GM21723 (cell line): ENCODE measurements around the gene TRAP1.

Experiments
- ATAC-seq: cut with Tn5 transposase; IDR thresholded peaks from one replicate; pipeline ENCODE4 v1.9.1; 2021; ENCODE audit warnings: mild to moderate bottlenecking, moderate library complexity; ENCODE audit not compliant: unreplicated experiment

TRAP1 gene

DNA sequence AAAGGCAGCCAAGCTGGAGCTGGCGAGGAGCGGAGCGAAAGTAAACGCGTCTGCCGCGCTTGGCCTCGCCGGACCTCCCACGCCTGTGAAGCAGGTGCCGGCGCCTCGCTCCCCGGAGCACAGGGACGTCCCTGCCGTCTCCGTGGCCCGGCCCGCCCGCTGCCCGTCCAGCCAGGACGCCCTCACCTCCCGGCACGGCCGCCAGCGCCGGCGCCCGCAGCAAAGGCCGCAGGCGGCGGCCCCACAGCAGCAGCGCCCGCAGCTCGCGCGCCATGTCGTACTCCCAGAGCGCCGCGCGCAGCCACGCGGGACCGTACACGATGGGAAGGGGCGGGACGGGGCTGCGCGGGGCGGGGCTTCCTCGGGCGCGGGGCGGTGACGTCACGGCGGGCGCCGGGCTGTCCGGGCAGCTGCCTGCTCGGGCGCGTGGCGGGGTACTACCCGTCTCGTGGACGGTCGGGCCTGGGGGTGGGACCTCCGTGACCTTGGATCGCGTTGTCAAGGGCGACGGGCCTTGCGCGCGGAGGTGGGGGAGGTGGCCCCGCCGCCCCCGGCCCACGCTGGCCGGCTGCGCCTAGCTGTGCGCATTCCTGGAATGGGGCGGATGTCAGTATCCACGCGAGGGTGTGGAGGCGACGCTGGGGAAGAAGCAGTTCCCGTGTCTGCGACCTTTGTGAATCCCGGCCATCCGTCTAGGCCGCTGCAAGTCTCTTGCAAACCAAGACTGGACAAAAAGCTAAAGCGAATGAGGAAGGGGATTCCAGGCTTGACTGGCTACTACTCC, at the start of gene TRAP1:
TSS of gene TRAP1 (minus strand) at position 290 of the 784 bp plus-strand sequence. CDS start at position 274, 16 bp downstream.
- peak; percentile 85 for ATAC-seq

GRCh38 chr16:3766177-3766576, 48.9 kb upstream of the TRAP1 start:
- no peak for ATAC-seq

DNA sequence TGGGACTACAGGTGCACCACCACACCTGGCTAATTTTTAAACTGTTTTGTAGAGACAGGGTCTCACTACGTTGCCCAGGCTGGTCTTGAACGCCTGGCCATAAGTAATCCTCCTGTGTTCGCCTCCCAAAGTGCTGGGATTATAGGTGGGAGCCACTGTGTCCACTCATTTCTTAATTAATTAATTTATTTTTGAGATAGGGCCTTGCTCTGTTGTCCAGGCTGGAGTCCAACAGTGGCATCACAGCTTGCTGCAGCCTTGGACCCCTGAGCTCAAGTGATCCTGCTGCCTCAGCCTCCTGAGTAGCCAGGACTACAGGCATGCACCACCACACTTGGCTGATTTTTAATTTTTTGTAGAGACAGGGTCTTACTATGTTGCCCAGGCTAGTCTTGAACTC, 47.1 kb upstream of the TRAP1 start:
- ATAC-seq, result no peak

- no peak for ATAC-seq
These were observed 44.9 kb upstream of the TRAP1 start for GRCh38 chr16:3762107-3762750.

DNA sequence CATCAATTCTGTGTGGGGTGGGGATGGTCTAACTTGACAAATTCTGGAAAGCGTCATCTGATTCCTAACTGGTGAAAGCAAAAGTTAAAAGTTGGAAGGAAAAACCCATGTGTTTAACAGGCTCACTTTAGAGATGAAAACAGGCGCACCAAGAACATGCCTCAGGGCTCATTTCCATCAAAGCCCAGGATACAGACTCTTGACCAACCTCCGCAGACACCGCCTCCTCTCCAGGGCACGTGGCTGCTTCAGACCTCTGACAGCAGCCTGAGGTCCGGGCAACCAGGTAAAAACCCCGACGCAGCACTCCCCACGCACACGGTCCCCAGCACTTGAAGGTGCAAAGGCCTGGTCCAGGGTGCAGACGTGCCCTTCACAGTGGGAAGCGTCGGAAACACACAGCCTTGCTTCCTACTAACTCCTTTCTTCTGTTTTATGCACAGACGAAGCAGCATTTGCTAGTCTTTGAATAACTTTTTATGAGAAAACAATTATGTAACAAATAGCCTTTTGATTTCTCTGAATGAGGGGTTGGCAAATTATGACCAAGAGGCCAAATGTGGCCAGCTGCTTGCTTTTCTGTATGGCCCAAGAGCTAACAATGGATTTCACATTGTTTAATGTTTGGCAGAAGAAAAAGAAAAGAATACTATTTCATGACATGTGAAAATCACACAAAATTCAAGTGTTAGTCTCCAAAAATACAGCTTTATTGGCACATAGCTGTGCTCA, 44.2 kb upstream of the TRAP1 start:
- ATAC-seq, result no peak

DNA sequence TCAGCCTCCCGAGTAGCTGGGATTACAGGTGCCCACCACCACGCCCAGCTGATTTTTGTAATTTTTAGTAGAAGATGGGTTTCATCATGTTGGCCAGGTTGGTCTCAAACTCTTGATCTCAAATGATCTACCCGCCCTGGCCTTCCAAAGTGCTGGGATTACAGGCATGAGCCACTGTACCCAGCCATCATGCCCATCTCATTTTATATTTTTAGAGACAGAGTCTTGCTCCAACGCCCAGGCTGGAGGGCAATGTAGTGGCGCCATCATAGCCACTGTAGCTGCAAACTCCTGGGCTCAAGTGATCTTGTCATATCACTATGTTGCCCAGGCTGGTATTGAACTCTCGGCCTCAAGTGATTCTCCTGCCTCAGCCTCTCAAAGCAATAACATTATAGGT, 43.2 kb upstream of the TRAP1 start:
- ATAC-seq, result no peak

DNA sequence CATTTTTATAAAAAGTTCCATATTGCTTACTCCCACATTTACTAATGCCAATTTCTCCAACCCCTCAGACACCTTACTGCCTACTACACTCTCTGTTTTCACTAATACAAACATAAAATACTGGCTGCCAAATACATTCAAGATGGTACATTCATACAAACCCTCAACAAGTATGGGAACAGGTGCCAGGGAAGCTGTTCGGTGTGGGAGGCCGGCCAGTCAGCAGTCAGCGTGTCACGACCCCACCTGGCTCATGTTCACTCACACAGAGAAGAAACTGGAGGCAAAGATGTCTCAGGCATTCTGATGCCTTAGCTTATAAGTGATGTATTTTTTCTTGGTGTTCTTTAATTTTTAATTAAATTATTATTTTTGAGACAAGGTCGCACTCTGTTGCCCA, 42.4 kb upstream of the TRAP1 start:
- ATAC-seq, result no peak

DNA sequence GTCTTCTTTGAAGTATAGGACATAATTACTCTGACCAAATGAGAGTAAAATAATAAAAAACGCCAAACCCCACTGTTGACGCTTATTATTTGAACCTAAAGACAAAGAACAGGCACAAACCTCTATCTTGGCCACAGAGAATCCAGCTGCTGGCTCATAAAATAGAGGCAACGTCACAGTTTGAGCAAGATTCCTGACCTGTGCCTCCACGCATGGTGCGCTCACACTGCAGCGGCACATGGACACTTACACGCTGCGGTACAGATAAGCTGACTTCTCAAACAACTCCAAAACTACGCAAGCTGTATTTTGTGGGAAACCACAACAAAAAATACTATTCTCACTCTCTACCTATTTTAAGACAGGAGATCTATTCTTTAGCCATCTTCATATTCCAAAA, 38.8 kb upstream of the TRAP1 start:
- ATAC-seq, result no peak

- ATAC-seq, result no peak
These were observed 37.9 kb upstream of the TRAP1 start for GRCh38 chr16:3755249-3755648.

DNA sequence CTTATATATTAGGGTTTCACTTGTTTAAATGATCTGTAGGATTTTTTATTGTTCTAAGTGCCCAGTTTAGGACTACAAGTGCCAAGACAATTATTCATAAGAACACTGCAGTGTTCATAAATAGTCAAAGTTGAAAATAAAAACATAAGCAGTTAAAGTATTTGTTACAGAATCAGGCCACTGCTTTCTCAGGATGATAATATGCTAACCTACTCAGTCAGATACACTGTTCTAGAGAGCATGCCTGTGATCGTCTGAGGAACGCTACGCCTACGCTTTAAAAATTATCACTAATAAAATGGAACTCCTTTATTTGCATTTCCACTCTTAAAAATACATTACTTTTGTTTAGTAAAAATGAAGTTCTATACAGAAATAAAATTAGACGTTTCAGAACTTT, 37.4 kb upstream of the TRAP1 start:
- ATAC-seq, result no peak

- no peak for ATAC-seq
These were observed 36.9 kb upstream of the TRAP1 start for GRCh38 chr16:3754081-3754703.

DNA sequence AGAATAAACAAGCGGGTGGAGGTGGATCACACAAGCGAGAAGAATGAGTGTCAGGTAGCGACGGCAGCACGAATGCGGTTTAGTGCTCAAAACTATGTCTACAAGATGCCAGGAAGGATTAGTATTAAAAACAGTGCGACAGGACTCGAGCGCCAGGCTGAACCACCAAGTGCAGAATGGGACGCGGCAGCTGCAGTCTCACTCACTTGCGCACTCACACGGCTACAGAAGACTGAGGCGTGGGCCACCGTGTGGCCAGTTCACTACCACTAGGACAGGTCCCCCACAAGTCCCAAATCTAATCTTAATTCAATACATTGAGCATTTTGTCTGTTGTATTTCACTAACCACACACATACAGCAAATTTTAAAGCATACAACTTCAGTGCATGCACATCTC, 35.7 kb upstream of the TRAP1 start:
- ATAC-seq, result no peak

GRCh38 chr16:3751878-3752277, 34.6 kb upstream of the TRAP1 start:
- no peak for ATAC-seq

DNA sequence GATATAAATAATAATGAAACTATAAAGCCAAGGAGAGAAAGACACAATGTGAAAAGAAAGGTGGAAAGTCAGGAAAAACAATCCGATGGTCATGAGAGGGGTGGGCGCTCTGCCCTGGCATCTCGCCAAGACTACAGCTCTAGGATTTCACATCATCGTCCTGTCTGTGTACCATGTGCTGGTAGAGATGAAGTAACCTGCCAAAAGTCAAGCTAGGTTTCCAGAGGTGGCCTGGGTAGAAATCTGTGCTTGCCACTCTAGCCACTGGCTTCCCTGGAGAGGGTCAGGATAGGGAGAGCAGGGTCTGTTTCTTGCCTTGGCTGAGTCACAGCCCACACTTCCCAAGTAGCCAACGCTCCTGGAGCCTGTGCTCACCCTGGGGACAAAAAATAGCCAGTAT, 31.0 kb upstream of the TRAP1 start:
- no peak for ATAC-seq

DNA sequence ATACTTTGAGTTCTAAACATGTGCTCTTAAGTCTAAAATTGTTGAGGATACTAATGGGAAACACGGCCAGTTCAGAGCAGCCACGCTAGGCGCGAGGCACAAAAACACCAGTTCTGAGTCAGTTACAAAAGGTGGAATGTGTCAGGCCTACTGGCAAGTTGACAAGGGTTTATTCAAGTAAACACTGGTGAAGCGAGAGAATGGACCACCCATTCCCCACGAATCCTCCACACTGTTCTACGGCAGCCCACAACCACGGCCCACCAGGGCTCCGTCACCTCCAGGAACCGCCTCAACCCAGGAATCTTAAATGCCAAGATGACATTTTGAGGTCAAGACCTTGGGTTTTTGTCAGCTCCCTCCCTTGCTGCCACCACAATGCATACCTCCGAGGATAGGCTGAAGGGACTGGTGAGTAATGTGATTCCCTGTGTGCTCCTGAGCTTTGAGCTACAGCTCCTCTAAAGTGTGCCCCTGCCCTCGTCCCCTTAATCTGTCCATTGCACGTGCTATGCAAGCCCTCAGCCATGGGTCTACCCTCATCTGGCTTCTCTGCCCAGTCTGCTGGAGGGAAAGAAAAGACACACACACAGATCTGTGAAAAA, 28.5 kb upstream of the TRAP1 start:
- no peak for ATAC-seq

DNA sequence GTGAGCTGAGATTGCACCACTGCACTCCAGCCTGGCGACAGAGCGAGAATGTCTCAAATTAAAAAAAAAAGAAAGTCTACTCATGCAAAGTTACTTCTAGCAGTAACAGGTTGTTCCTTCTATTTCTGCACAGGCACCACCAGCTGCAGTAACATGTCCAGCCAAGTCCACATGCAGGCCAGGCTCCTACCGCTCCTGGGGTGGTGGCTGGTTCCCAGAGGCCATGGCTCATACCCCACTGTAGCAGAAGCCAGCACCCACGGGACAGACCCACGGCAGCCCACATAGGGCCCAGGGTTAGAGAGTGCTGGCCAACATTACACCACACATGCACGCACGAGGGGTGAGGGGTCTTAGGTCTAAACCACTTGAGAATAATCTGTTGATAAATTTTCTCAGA, 26.7 kb upstream of the TRAP1 start:
- no peak for ATAC-seq

- ATAC-seq, result no peak
These were observed 23.6 kb upstream of the TRAP1 start for GRCh38 chr16:3740934-3741333.

DNA sequence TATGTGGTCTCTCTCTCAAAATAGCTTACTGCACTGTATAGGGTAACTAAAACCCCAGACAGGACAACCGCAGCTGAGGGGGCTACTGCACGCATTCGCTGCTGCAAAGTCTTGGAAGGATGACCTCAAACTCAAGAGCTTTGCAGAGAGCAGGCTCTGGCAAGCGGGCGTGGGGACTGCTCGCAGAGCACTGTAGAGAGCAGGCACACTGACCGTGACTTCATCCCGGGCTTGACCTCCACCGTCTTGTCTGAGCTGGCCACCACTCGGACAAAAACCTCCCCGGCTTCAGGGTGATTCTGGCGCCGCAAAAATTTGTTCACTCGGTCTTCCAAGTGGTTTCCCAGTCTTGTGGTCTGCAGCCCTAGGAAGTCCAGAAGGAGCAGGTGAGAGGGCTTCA, 22.9 kb upstream of the TRAP1 start:
- ATAC-seq, result no peak

GRCh38 chr16:3739636-3740035, 22.3 kb upstream of the TRAP1 start:
- ATAC-seq, result no peak

DNA sequence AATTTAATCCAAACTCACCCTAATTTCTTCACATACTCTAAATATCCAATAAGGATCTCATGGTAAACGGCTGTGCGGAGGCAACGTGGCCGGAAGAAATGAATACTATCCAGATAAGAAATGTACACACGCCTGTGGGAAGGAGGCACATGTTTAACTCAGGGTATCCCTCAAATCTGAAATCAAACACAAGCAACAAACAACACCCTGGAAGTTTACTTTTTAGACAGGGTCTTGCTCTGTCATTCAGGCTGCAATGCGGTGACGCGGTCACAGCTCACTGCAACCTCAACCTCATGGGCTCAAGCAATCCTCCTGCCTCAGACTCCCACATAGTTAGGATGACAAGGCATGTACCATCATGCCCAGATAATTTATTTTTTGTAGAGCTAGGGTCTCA, 21.2 kb upstream of the TRAP1 start:
- no peak for ATAC-seq

GRCh38 chr16:3738128-3738527, 20.8 kb upstream of the TRAP1 start:
- ATAC-seq, result no peak
